A673 (cell line): ENCODE measurements around the gene SLC38A9.

Source experiments
- CTCF ChIP-seq: fragments of 300-800, 200-600 bp; sonication (generic); conservative IDR thresholded peaks from 2 replicates; pipeline ENCODE4 v1.5.1; 2017; ENCODE audit warnings: low read depth, mild to moderate bottlenecking, antibody characterized with exemption, low read length, moderate library complexity, mixed read lengths
- EZH2 ChIP-seq: fragments of 200-600 bp; sonication (generic); IDR thresholded peaks from 2 replicates; pipeline ENCODE4 v1.6.1; 2017; ENCODE audit warnings: borderline replicate concordance, low read depth, mild to moderate bottlenecking, mixed read lengths, antibody characterized with exemption, low read length; ENCODE audit not compliant: poor library complexity, severe bottlenecking

- TF ChIP-seq CTCF (no peak), EZH2 (no peak)
Measured at GRCh38 chr5:55668356-55668755, 43.8 kb downstream of the SLC38A9 start.
